ENCODE data around the gene ZDHHC22. TPM values are rescaled to one million over a fixed set of nuclear protein-coding genes. Genes with fewer than 3 reads are reported as not detected.

ZDHHC22 gene
- total RNA-seq, 1 donor from 2014 or later: 0.30 TPM

DNA sequence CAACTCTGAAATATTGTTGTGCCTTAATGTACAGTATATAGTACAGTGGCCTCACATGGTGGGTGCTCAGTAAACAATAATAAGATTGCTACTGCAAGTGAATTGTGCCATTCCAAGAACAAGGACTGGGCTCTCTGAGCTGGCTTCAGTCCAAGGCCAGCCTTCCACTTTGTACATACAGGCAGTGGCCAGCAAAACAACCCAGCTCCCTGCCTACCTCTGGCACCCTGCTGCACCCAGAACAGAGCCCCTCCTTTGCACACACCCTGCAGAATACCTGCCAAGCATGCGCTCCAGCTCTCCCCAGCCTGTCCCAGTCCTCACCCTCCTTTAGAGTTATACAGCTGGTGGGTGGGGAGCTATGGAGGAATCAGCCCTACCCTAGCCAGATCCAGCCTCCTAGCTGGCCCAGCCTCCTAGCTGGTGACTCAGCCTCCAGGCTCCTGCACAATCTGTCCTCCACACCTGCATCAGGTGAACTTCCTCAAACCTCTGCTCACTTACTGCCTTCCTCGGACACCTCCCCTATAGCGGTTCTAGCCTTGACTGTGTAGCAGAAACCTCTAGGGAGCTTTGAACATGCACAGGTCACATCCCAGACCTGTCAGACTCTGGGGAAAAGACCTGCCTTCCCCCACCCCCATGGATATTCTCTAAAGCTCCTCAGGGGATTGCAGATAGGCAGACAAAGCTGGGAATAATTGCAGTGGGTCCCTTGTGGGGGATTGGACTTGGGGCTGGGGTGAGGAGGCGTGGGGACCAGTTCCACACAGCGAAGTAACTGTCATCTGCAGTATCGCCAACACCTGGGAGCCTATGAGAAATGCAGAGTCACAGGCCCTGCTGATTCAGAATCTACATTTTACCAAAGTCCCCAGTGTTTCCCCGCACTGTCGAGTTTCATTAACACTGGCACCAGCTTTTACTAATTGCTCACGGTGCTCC, 17.9 kb downstream of the ZDHHC22 start:
- Mint-ChIP-seq H3K4me3 (ENCODE audit: unreplicated experiment) (no peak overlapping the region), H3K36me3 (ENCODE audit: low read depth) (peaks cover 8% of the 10 kb centered on the region), H3K27me3 (ENCODE audit: low read depth) (peaks cover 28% of the 10 kb centered on the region), H3K27ac (ENCODE audit: unreplicated experiment) (no peak overlapping the region), H3K9me3 (ENCODE audit: low read depth) (no peaks in the 10 kb centered on the region), H3K4me1 (ENCODE audit: low read depth) (peaks cover 9% of the 10 kb centered on the region)
- no peak for DNase-seq (ENCODE audit: low spot score)
- TF ChIP-seq, protein P1, sequence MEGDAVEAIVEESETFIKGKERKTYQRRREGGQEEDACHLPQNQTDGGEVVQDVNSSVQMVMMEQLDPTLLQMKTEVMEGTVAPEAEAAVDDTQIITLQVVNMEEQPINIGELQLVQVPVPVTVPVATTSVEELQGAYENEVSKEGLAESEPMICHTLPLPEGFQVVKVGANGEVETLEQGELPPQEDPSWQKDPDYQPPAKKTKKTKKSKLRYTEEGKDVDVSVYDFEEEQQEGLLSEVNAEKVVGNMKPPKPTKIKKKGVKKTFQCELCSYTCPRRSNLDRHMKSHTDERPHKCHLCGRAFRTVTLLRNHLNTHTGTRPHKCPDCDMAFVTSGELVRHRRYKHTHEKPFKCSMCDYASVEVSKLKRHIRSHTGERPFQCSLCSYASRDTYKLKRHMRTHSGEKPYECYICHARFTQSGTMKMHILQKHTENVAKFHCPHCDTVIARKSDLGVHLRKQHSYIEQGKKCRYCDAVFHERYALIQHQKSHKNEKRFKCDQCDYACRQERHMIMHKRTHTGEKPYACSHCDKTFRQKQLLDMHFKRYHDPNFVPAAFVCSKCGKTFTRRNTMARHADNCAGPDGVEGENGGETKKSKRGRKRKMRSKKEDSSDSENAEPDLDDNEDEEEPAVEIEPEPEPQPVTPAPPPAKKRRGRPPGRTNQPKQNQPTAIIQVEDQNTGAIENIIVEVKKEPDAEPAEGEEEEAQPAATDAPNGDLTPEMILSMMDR (IDR thresholded peaks at IDR 0.05): no peak

DNA sequence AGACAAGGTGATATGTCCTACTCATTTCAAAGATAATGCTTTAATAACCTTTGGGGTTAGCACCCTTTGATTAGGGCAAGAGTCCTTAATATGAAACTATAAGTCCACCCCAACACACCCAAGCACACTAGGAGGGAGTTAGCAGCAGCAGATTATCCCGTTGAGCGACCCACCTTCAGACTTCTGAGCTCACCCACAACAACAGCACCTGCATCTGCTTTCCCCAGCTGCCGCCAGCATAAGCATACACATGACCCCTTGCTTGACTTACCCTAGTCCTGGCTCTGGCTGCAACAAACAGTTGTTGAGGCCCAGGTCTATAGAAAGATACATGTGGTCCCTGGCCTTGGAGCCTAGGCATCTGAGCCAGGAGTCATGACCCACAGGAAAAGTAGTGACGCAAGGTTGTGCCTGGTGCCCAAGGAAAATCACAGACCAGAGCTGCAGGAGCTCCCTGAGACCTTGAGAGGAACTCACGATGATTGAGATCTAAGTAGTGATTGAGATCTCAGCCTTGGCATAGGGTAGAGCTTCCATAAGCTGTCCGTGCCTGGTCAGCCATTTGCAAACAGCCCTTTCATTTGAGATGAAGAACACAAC, 19.0 kb downstream of the ZDHHC22 start:
- no peak overlapping the region for H3K4me3 Mint-ChIP-seq (ENCODE audit: unreplicated experiment)
- peaks cover 8% of the 10 kb centered on the region for H3K36me3 Mint-ChIP-seq (ENCODE audit: low read depth)
- no peak overlapping the region for H3K27ac Mint-ChIP-seq (ENCODE audit: unreplicated experiment)
- no peaks in the 10 kb centered on the region for H3K9me3 Mint-ChIP-seq (ENCODE audit: low read depth)
- TF ChIP-seq, protein P1 (IDR thresholded peaks at IDR 0.05): no peak
- no peak for DNase-seq (ENCODE audit: low spot score)
- H3K4me1 Mint-ChIP-seq (ENCODE audit: low read depth): peaks cover 9% of the 10 kb centered on the region
- H3K27me3 Mint-ChIP-seq (ENCODE audit: low read depth): peaks cover 23% of the 10 kb centered on the region

DNA sequence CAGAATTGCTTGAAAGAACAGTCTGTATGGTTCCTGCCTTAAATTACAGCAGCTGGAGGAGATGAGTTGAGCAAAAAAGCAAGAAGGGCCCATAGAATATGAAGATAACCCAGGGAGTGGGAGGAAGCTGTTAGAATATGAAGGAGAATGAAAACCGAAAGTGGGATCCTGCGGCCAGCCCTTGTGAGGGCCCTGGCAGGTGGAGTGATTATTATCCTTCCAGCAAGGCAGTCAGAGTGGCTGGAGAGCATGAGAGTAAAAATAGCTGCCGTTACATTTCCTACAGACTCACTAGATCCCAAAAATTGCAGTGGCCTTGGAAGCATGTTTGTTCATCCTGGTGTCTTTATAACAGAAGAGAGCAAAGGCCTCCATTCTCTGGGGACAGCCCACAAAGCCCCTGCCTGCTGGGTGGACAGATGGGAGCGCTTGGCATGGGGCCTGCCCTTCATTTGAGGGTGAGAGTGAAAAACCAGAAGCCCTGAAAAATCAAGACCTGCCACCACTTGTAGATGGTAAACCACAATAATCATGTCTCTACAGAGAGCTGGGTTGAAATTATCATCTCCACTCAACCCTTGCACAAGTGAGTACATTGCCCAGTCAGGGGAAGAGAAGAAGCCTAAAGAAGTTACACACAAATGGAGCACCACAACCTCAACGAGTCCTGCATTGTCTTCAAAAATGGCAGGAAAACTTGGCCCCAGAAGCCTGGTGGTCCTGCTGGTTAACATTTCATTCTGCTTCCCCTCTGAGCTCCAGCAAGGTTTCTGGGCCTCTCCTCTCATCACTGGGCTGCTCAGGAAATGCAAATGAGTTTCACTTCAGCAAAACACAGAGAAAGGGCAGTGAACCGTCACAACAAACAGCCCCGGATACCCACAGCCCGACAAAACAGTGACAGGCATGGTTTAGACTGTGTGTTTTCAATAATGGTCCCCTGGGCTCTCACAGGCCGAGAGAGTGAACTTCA, 20.5 kb downstream of the ZDHHC22 start:
- H3K4me3 Mint-ChIP-seq (ENCODE audit: unreplicated experiment): no peak overlapping the region
- H3K27ac Mint-ChIP-seq (ENCODE audit: unreplicated experiment): no peak overlapping the region
- peaks cover 9% of the 10 kb centered on the region for H3K4me1 Mint-ChIP-seq (ENCODE audit: low read depth)
- H3K27me3 Mint-ChIP-seq (ENCODE audit: low read depth): peaks cover 15% of the 10 kb centered on the region
- TF ChIP-seq, protein P1 (IDR thresholded peaks at IDR 0.05): no peak
- no peak for DNase-seq (ENCODE audit: low spot score)
- no peaks in the 10 kb centered on the region for H3K9me3 Mint-ChIP-seq (ENCODE audit: low read depth)
- peaks cover 8% of the 10 kb centered on the region for H3K36me3 Mint-ChIP-seq (ENCODE audit: low read depth)

DNA sequence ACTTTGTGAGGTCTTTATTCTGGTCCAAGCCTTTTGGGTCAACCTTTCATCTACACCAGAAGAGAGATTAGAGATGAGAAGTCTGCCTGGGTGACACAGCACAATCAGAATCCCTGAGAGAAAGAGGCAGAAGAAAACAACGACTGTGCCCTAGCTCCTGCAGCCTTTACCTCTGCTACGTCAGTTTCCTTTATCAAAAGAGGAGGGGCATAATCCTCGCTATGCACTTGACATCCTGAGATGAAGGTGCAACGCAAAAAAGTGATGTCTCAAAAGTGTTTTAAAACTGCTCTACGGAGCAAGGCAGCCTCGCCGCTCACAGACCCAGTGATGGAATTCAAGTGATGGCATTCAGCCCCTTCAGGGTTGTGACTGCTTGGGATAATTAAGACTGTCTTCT, 21.7 kb downstream of the ZDHHC22 start:
- TF ChIP-seq, protein P1 (IDR thresholded peaks at IDR 0.05): no peak
- Mint-ChIP-seq H3K36me3 (ENCODE audit: low read depth) (peaks cover 12% of the 10 kb centered on the region), H3K27ac (ENCODE audit: unreplicated experiment) (no peak overlapping the region), H3K4me3 (ENCODE audit: unreplicated experiment) (no peak overlapping the region), H3K4me1 (ENCODE audit: low read depth) (peaks cover 4% of the 10 kb centered on the region), H3K27me3 (ENCODE audit: low read depth) (peaks cover 7% of the 10 kb centered on the region), H3K9me3 (ENCODE audit: low read depth) (no peaks in the 10 kb centered on the region)
- no peak for DNase-seq (ENCODE audit: low spot score)

Measured in chondrocyte (in vitro differentiated cells).